Right lobe of liver (tissue), 4 donors: ENCODE results near the gene BEAN1.

Source experiments
- CTCF ChIP-seq, 4 donors: fragments of 200-600 bp in 3 of 4; fragments of 450-650 bp in 1 of 4; IDR thresholded peaks; one replicate each; pipeline versions ENCODE4 v1.5.1 to v1.8.0; 2016 to 2022; ENCODE audit warnings: antibody characterized with exemption in 4 of 4, mild to moderate bottlenecking in 2 of 4
- POLR2A ChIP-seq: fragments of 450-650 bp; IDR thresholded peaks from one replicate; pipeline ENCODE4 v1.6.1; 2017; ENCODE audit warnings: antibody characterized with exemption, mild to moderate bottlenecking
- donor health status: DM: no; HTN: no; CAD: no.
- donor health status: DM: no; HTN: no; CAD: no.
- donor health status: DM: no; HTN: yes; CAD: no.

- TF ChIP-seq CTCF (IDR thresholded peaks at IDR 0.05) (no peak), POLR2A (no peak)
These were observed 41.7 kb upstream of the BEAN1 start for GRCh38 chr16:66385415-66385814.
